Right lobe of liver (tissue), 4 donors: ENCODE results near the gene SENP8.

Source experiments
- CTCF ChIP-seq, 4 donors: fragments of 200-600 bp in 3 of 4; fragments of 450-650 bp in 1 of 4; IDR thresholded peaks; one replicate each; pipeline versions ENCODE4 v1.5.1 to v1.8.0; 2016 to 2022; ENCODE audit warnings: antibody characterized with exemption in 4 of 4, mild to moderate bottlenecking in 2 of 4
- POLR2A ChIP-seq: fragments of 450-650 bp; IDR thresholded peaks from one replicate; pipeline ENCODE4 v1.6.1; 2017; ENCODE audit warnings: antibody characterized with exemption, mild to moderate bottlenecking
- donor health status: DM: no; HTN: no; CAD: no.
- donor health status: DM: no; HTN: no; CAD: no.
- donor health status: DM: no; HTN: yes; CAD: no.

GRCh38 chr15:72161361-72162132 lies 43.3 kb downstream of the SENP8 start:
- no peak for TF ChIP-seq CTCF (IDR thresholded peaks at IDR 0.05)
- no peak for TF ChIP-seq POLR2A
